ENCODE results near the gene PLAC1.

The PLAC1 gene

GRCh38 chrX:134672101-134672500, 13.8 kb upstream of the PLAC1 start:
- no peak for TF ChIP-seq TAF1 (IDR thresholded peaks at IDR 0.05; ENCODE audit: low read depth, low read length)
- no peak for TF ChIP-seq POLR2AphosphoS5 (IDR thresholded peaks at IDR 0.05; ENCODE audit: low read depth, low read length)
- TF ChIP-seq POU2F2 (IDR thresholded peaks at IDR 0.05; ENCODE audit: low read depth, low read length): no peak
- TF ChIP-seq SPI1 (IDR thresholded peaks at IDR 0.05; ENCODE audit: low read depth, low read length): no peak
- no peak for TF ChIP-seq PAX5 (IDR thresholded peaks at IDR 0.05; ENCODE audit: insufficient read depth, low read length, severe bottlenecking)
- no peak for TF ChIP-seq POLR2A (IDR thresholded peaks at IDR 0.05; ENCODE audit: low read depth, low read length)
- no peak for DNase-seq (ENCODE audit: insufficient read length, low spot score)
- no peak for FAIRE-seq

- DNase-seq (ENCODE audit: insufficient read length, low spot score) (no peak), FAIRE-seq (no peak)
- TF ChIP-seq POLR2A (IDR thresholded peaks at IDR 0.05; ENCODE audit: low read depth, low read length) (no peak), POLR2AphosphoS5 (IDR thresholded peaks at IDR 0.05; ENCODE audit: low read depth, low read length) (no peak), PAX5 (IDR thresholded peaks at IDR 0.05; ENCODE audit: insufficient read depth, low read length, severe bottlenecking) (no peak), TAF1 (IDR thresholded peaks at IDR 0.05; ENCODE audit: low read depth, low read length) (no peak), SPI1 (IDR thresholded peaks at IDR 0.05; ENCODE audit: low read depth, low read length) (no peak), POU2F2 (IDR thresholded peaks at IDR 0.05; ENCODE audit: low read depth, low read length) (no peak)
Observed at GRCh38 chrX:134671294-134671693, 13.0 kb upstream of the PLAC1 start.

- DNase-seq (ENCODE audit: insufficient read length, low spot score) (no peak), FAIRE-seq (no peak)
- TF ChIP-seq SPI1 (IDR thresholded peaks at IDR 0.05; ENCODE audit: low read depth, low read length) (no peak), POLR2AphosphoS5 (IDR thresholded peaks at IDR 0.05; ENCODE audit: low read depth, low read length) (no peak), POU2F2 (IDR thresholded peaks at IDR 0.05; ENCODE audit: low read depth, low read length) (no peak), TAF1 (IDR thresholded peaks at IDR 0.05; ENCODE audit: low read depth, low read length) (no peak), PAX5 (IDR thresholded peaks at IDR 0.05; ENCODE audit: insufficient read depth, low read length, severe bottlenecking) (no peak), POLR2A (IDR thresholded peaks at IDR 0.05; ENCODE audit: low read depth, low read length) (no peak)
Observed at GRCh38 chrX:134670134-134670924, 12.1 kb upstream of the PLAC1 start.

- DNase-seq (ENCODE audit: insufficient read length, low spot score): no peak
- no peak for TF ChIP-seq TAF1 (IDR thresholded peaks at IDR 0.05; ENCODE audit: low read depth, low read length)
- no peak for FAIRE-seq
Observed at GRCh38 chrX:134669378-134670098, 11.3 kb upstream of the PLAC1 start.

GRCh38 chrX:134664202-134664601, 5.9 kb upstream of the PLAC1 start:
- FAIRE-seq (peak; percentile 66), DNase-seq (ENCODE audit: insufficient read length, low spot score) (no peak)
- no peak for TF ChIP-seq POU2F2 (IDR thresholded peaks at IDR 0.05; ENCODE audit: low read depth, low read length)

- TF ChIP-seq TAF1 (IDR thresholded peaks at IDR 0.05; ENCODE audit: low read depth, low read length) (no peak), POLR2A (IDR thresholded peaks at IDR 0.05; ENCODE audit: low read depth, low read length) (no peak), POU2F2 (IDR thresholded peaks at IDR 0.05; ENCODE audit: low read depth, low read length) (no peak), SPI1 (IDR thresholded peaks at IDR 0.05; ENCODE audit: low read depth, low read length) (no peak), POLR2AphosphoS5 (IDR thresholded peaks at IDR 0.05; ENCODE audit: low read depth, low read length) (no peak), PAX5 (IDR thresholded peaks at IDR 0.05; ENCODE audit: insufficient read depth, low read length, severe bottlenecking) (no peak)
- DNase-seq (ENCODE audit: insufficient read length, low spot score) (no peak), FAIRE-seq (no peak)
Observed at GRCh38 chrX:134661295-134661694, 3.0 kb upstream of the PLAC1 start.

- no peak for DNase-seq (ENCODE audit: insufficient read length, low spot score)
- TF ChIP-seq POU2F2 (IDR thresholded peaks at IDR 0.05; ENCODE audit: low read depth, low read length) (no peak), POLR2A (IDR thresholded peaks at IDR 0.05; ENCODE audit: low read depth, low read length) (no peak), POLR2AphosphoS5 (IDR thresholded peaks at IDR 0.05; ENCODE audit: low read depth, low read length) (no peak), PAX5 (IDR thresholded peaks at IDR 0.05; ENCODE audit: insufficient read depth, low read length, severe bottlenecking) (no peak)
- FAIRE-seq: no peak
Observed at GRCh38 chrX:134660627-134661026, 2.4 kb upstream of the PLAC1 start.

- DNase-seq (ENCODE audit: insufficient read length, low spot score) (no peak), FAIRE-seq (no peak)
- TF ChIP-seq PAX5 (IDR thresholded peaks at IDR 0.05; ENCODE audit: insufficient read depth, low read length, severe bottlenecking) (no peak), POU2F2 (IDR thresholded peaks at IDR 0.05; ENCODE audit: low read depth, low read length) (no peak), POLR2A (IDR thresholded peaks at IDR 0.05; ENCODE audit: low read depth, low read length) (no peak), POLR2AphosphoS5 (IDR thresholded peaks at IDR 0.05; ENCODE audit: low read depth, low read length) (no peak), TAF1 (IDR thresholded peaks at IDR 0.05; ENCODE audit: low read depth, low read length) (no peak), SPI1 (IDR thresholded peaks at IDR 0.05; ENCODE audit: low read depth, low read length) (no peak)
Observed at GRCh38 chrX:134659761-134660160, 1.5 kb upstream of the PLAC1 start.

GRCh38 chrX:134658760-134659023, 421 bp upstream of the PLAC1 start:
- no peak for FAIRE-seq
- TF ChIP-seq PAX5 (IDR thresholded peaks at IDR 0.05; ENCODE audit: insufficient read depth, low read length, severe bottlenecking): no peak
- no peak for TF ChIP-seq POLR2AphosphoS5 (IDR thresholded peaks at IDR 0.05; ENCODE audit: low read depth, low read length)
- TF ChIP-seq SPI1 (IDR thresholded peaks at IDR 0.05; ENCODE audit: low read depth, low read length): no peak
- no peak for TF ChIP-seq POU2F2 (IDR thresholded peaks at IDR 0.05; ENCODE audit: low read depth, low read length)
- TF ChIP-seq POLR2A (IDR thresholded peaks at IDR 0.05; ENCODE audit: low read depth, low read length): no peak
- no peak for TF ChIP-seq TAF1 (IDR thresholded peaks at IDR 0.05; ENCODE audit: low read depth, low read length)
- no peak for DNase-seq (ENCODE audit: insufficient read length, low spot score)

GRCh38 chrX:134654398-134655012, 3.8 kb downstream of the PLAC1 start:
- TF ChIP-seq PAX5 (IDR thresholded peaks at IDR 0.05; ENCODE audit: insufficient read depth, low read length, severe bottlenecking) (no peak), POLR2AphosphoS5 (IDR thresholded peaks at IDR 0.05; ENCODE audit: low read depth, low read length) (no peak), POLR2A (IDR thresholded peaks at IDR 0.05; ENCODE audit: low read depth, low read length) (no peak), SPI1 (IDR thresholded peaks at IDR 0.05; ENCODE audit: low read depth, low read length) (no peak), TAF1 (IDR thresholded peaks at IDR 0.05; ENCODE audit: low read depth, low read length) (no peak), POU2F2 (IDR thresholded peaks at IDR 0.05; ENCODE audit: low read depth, low read length) (no peak)
- FAIRE-seq (peak; percentile 58), DNase-seq (ENCODE audit: insufficient read length, low spot score) (no peak)
